Transverse colon (tissue), 4 donors: ENCODE measurements around the gene RBCK1. TPM values are rescaled to one million over a fixed set of nuclear protein-coding genes. Genes with fewer than 3 reads are reported as not detected.

Experiments
- DNase-seq: peaks from one replicate; pipeline ENCODE4 v3.0.0-alpha.2; 2019
- H3K27ac ChIP-seq, 4 donors: fragments of 200-600 bp; sonication (generic); 2 replicates each; pipeline ENCODE4 v1.5.1; 2016 to 2018; ENCODE audit warnings: inconsistent platforms in 4 of 4
- H3K27me3 ChIP-seq: fragments of 200-600 bp; sonication (generic); 2 replicates; pipeline ENCODE4 v1.5.1; 2017; ENCODE audit warnings: inconsistent platforms
- H3K36me3 ChIP-seq, 4 donors: fragments of 200-600 bp; sonication (generic); 2 replicates each; pipeline ENCODE4 v1.5.1; 2017 to 2019; ENCODE audit warnings: inconsistent platforms in 4 of 4
- H3K4me1 ChIP-seq, 4 donors: fragments of 200-600 bp; sonication (generic); 2 replicates each; pipeline ENCODE4 v1.5.1; 2017 to 2020; ENCODE audit warnings: inconsistent platforms in 4 of 4
- H3K4me3 ChIP-seq, 4 donors: fragments of 200-600 bp; sonication (generic); 1 replicate in 1 of 4; 2 replicates in 3 of 4; pipeline versions ENCODE4 v1.5.1 to v1.6.1; 2017 to 2019; ENCODE audit warnings: inconsistent platforms in 4 of 4
- H3K9me3 ChIP-seq, 2 donors: fragments of 200-600 bp; sonication (generic); 2 replicates each; pipeline ENCODE4 v1.5.1; 2017 to 2019; ENCODE audit warnings: inconsistent platforms in 2 of 2
- EP300 ChIP-seq: sonication (generic); formaldehyde crosslinking; IDR thresholded peaks from one replicate; pipeline ENCODE4 v1.6.1; 2017; ENCODE audit warnings: antibody characterized with exemption, low read depth
- POLR2A ChIP-seq: fragments of 450-650 bp; IDR thresholded peaks from one replicate; pipeline ENCODE4 v1.6.1; 2016; ENCODE audit warnings: antibody characterized with exemption, mild to moderate bottlenecking, moderate library complexity
- POLR2AphosphoS5 ChIP-seq, 3 donors: sonication (generic); formaldehyde crosslinking; IDR thresholded peaks; one replicate each; pipeline ENCODE4 v1.6.1; 2016; ENCODE audit warnings: antibody characterized with exemption in 3 of 3
- WGBS, 2 donors: methylation state at CpG; one replicate each; pipeline ENCODE4 v1.1.5; 2018; ENCODE audit warnings: low coverage in 1 of 2; 5-methylcytosine and 5-hydroxymethylcytosine counted together
- in situ Hi-C, 4 donors: fragments of 200-750 bp; cut with MboI; loops; one replicate each; pipeline versions ENCODE4 v1.15.0 to v1.15.1; 2017; ENCODE audit warnings: low sequenced_read_pairs in 3 of 4, low pct_ligation_motif_present in 1 of 4, low pct_unique_long_range_greater_than_20kb in 1 of 4
- intact Hi-C: fragments of 100-400 bp; cut with DNase I; formaldehyde crosslinking; loops from one replicate; pipeline ENCODE4 v1.15.1; 2023; ENCODE audit warnings: low total_unique reads
- total RNA-seq, 4 donors: library from RNA; depleted of rRNA; stranded (reverse); fragments of >200 nt; gene quantifications; one replicate each; pipeline ENCODE4 v1.1.0, GENCODE V29; 2016
- TF ChIP-seq, protein P1 (sequence below), 5 experiments: fragments of 200-600 bp in 3 of 5; fragments of 450-650 bp in 2 of 5; sonication (generic) in 3 of 5; IDR thresholded peaks; 1 replicate in 2 of 5; 2 replicates in 3 of 5; pipeline ENCODE4 v1.5.1; 2016 to 2017; ENCODE audit warnings: antibody characterized with exemption in 5 of 5, inconsistent platforms in 3 of 5, mild to moderate bottlenecking in 2 of 5, moderate library complexity in 1 of 5

Gene RBCK1
- total RNA-seq, 4 donors from 2014 or later, result 101 to 152 (median 110) TPM

GRCh38 chr20:440636-441035, 32.5 kb downstream of the RBCK1 start:
- H3K4me1 ChIP-seq, result peaks cover 0 to 36% (median 11%) of the 10 kb centered on the region in 4 donors
- in situ Hi-C loops, result no loop called here
- H3K36me3 ChIP-seq, result peaks cover 0 to 36% (median 18%) of the 10 kb centered on the region in 4 donors
- WGBS, 2 donors, result 58 to 94% methylated on average over 2 to 13 of the region's 13 CpGs
- no peak for DNase-seq
- no peak overlapping the region for H3K4me3 ChIP-seq
- H3K9me3 ChIP-seq, result no peaks in the 10 kb centered on the region
- H3K27ac ChIP-seq, result no peak overlapping the region
- no peaks in the 10 kb centered on the region for H3K27me3 ChIP-seq
- TF ChIP-seq POLR2A (no peak), EP300 (no peak), POLR2AphosphoS5 (IDR thresholded peaks at IDR 0.05) (no peak)
- TF ChIP-seq, protein P1, sequence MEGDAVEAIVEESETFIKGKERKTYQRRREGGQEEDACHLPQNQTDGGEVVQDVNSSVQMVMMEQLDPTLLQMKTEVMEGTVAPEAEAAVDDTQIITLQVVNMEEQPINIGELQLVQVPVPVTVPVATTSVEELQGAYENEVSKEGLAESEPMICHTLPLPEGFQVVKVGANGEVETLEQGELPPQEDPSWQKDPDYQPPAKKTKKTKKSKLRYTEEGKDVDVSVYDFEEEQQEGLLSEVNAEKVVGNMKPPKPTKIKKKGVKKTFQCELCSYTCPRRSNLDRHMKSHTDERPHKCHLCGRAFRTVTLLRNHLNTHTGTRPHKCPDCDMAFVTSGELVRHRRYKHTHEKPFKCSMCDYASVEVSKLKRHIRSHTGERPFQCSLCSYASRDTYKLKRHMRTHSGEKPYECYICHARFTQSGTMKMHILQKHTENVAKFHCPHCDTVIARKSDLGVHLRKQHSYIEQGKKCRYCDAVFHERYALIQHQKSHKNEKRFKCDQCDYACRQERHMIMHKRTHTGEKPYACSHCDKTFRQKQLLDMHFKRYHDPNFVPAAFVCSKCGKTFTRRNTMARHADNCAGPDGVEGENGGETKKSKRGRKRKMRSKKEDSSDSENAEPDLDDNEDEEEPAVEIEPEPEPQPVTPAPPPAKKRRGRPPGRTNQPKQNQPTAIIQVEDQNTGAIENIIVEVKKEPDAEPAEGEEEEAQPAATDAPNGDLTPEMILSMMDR (IDR thresholded peaks at IDR 0.05), result no peak
- intact Hi-C loops, result no loop called here

- DNase-seq, result no peak
- Histone ChIP-seq H3K4me1 (peaks cover 0 to 27% (median 11%) of the 10 kb centered on the region in 4 donors), H3K4me3 (no peak overlapping the region), H3K27ac (peak overlapping the region in 3 of 4 donors; percentile 33 to 58 (median 51)), H3K27me3 (no peaks in the 10 kb centered on the region), H3K36me3 (peaks cover 0 to 36% (median 16%) of the 10 kb centered on the region in 4 donors), H3K9me3 (no peaks in the 10 kb centered on the region)
- intact Hi-C loops, result no loop called here
- 61 to 65% methylated on average over 4 of the region's 4 CpGs for WGBS, 2 donors
- in situ Hi-C loops, result no loop called here
- no peak for TF ChIP-seq POLR2AphosphoS5 (IDR thresholded peaks at IDR 0.05)
- TF ChIP-seq EP300, result no peak
- TF ChIP-seq, protein P1 (IDR thresholded peaks at IDR 0.05), result no peak
- no peak for TF ChIP-seq POLR2A
Observed at GRCh38 chr20:443223-443775, 35.2 kb downstream of the RBCK1 start.

DNA sequence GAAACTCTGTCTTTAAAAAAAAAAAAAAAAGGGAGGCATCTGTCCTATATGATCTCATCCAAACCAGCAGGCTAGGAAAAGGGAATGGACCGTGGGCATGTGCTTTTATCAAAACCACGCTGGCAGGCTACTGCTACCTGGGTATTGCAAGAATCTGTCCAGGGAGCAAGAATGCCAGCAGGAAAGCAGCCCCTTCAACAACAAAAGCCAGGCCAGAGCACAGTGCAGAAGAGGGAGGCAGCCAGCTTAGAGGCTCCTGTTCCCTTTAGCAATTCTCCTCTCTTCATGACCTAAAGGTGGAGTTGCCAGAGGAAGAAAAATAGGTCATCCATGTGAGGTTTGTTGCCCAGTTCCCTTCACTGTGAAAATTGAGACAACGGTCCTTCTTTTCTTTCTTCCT, 36.0 kb downstream of the RBCK1 start:
- Histone ChIP-seq H3K9me3 (no peaks in the 10 kb centered on the region), H3K27me3 (no peaks in the 10 kb centered on the region), H3K4me1 (peaks cover 0 to 22% (median 11%) of the 10 kb centered on the region in 4 donors), H3K4me3 (no peak overlapping the region), H3K36me3 (peaks cover 0 to 36% (median 14%) of the 10 kb centered on the region in 4 donors), H3K27ac (peak overlapping the region in 3 of 4 donors; percentile 33 to 58 (median 51))
- TF ChIP-seq, protein P1 (IDR thresholded peaks at IDR 0.05), result no peak
- TF ChIP-seq POLR2A (no peak), POLR2AphosphoS5 (IDR thresholded peaks at IDR 0.05) (no peak), EP300 (no peak)
- DNase-seq, result no peak
- intact Hi-C loops (no loop called here), in situ Hi-C loops (no loop called here)
- WGBS, 2 donors, result 83 to 84% methylated on average over 3 of the region's 3 CpGs

DNA sequence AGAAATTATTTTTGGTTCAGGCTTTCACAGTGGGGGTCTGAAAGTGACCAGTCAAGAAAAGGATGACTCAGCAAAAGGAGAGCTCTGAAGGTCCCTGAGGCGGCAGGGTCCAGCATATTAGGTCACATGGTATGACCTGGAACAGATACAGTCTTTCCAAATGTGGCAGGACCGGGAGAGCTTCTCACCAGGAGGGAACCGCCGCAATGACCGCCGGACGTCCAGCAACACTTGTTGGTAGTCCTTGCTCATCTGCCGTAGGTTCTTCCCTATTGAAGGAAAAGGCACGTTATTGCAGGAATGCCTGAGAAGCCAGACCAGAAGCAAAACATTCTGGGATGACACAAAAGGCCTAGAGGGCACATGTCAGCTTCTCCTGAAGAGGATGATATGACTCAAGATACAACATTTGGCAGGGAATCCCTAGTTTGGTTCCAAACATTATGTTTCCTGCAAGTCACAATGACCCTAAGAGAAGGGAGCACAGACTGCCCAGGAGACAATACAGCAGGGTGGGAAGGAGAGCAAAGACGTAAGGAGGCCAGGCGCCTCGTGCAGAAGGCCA, 36.8 kb downstream of the RBCK1 start:
- 74 to 76% methylated on average over 4 to 12 of the region's 12 CpGs for WGBS, 2 donors
- intact Hi-C loops, result no loop called here
- Histone ChIP-seq H3K27me3 (no peaks in the 10 kb centered on the region), H3K4me1 (peaks cover 0 to 22% (median 11%) of the 10 kb centered on the region in 4 donors), H3K27ac (no peak overlapping the region), H3K36me3 (peaks cover 0 to 33% (median 12%) of the 10 kb centered on the region in 4 donors), H3K4me3 (no peak overlapping the region), H3K9me3 (no peaks in the 10 kb centered on the region)
- in situ Hi-C loops, result no loop called here
- DNase-seq, result no peak
- no peak for TF ChIP-seq POLR2AphosphoS5 (IDR thresholded peaks at IDR 0.05)
- no peak for TF ChIP-seq POLR2A
- TF ChIP-seq, protein P1 (IDR thresholded peaks at IDR 0.05), result no peak
- no peak for TF ChIP-seq EP300
